K562 (cell line): ENCODE results near the gene NTN1. TPM values are rescaled to one million over a fixed set of nuclear protein-coding genes. Genes with fewer than 3 reads are reported as not detected.

Experiments used
- ATAC-seq: fragments of 200-7000 bp; cut with Tn5 transposase; 3 replicates; pipeline ENCODE4 v1.9.1; 2020; ENCODE audit warnings: moderate library complexity
- BruUV-seq: library from RNA; stranded (reverse); fragments of 400-500 nt; replicated peaks from 2 replicates; lab custom pipeline; 2021; lab: Mats Ljungman, UMichigan
- CTCF ChIA-PET: fragments of 300-600 bp; formaldehyde crosslinking; extraction: SDS; loops from one replicate; lab custom pipeline; 2021; ENCODE audit warnings: low intra/inter-chr PET ratio; lab: Yijun Ruan, JAX
- POLR2A ChIA-PET: fragments of 300-600, 350-650 bp; sonication (Branson Sonifier 250); formaldehyde crosslinking; extraction: SDS; loops from one replicate; lab custom pipeline; 2021; ENCODE audit warnings: antibody characterized with exemption, inconsistent platforms; lab: Yijun Ruan, JAX
- DNase-seq, 4 experiments: peaks; one replicate each; pipeline versions ENCODE4 v3.0.0 to v3.0.0-alpha.2; 2011 to 2018; ENCODE audit warnings: low spot score in 3 of 4, mixed read lengths in 3 of 4; ENCODE audit errors: extremely low read depth in 1 of 4
- FAIRE-seq: peaks from 2 replicates; lab custom pipeline; 2011; peaks lifted over from hg19 to GRCh38; lab: Jason Lieb, UNC
- H2AFZ ChIP-seq: 2 replicates; pipeline ENCODE4 v1.6.0; 2011; ENCODE audit warnings: low read depth, low read length, control low read depth, inconsistent platforms
- H3K27ac ChIP-seq: fragments of 200-600 bp; 3 replicates; pipeline ENCODE4 v1.8.0; 2011; ENCODE audit warnings: low read depth, mild to moderate bottlenecking, control low read depth, inconsistent platforms, low read length, moderate library complexity, mixed read lengths; ENCODE audit errors: extremely low read depth
- H3K27me3 ChIP-seq, 2 experiments: fragments of 300-600 bp in 1 of 2; 2 replicates in 1 of 2; 3 replicates in 1 of 2; pipeline versions ENCODE4 v1.6.0 to v1.8.0; 2011; ENCODE audit warnings: inconsistent platforms in 2 of 2, low read length in 2 of 2, mild to moderate bottlenecking in 1 of 2, mixed read lengths in 1 of 2, moderate library complexity in 1 of 2; ENCODE audit not compliant: control insufficient read depth in 2 of 2, insufficient read depth in 2 of 2
- H3K36me3 ChIP-seq: fragments of 300-600 bp; 3 replicates; pipeline ENCODE4 v1.8.0; 2011; ENCODE audit warnings: mild to moderate bottlenecking, low read length, inconsistent platforms; ENCODE audit not compliant: control insufficient read depth, insufficient read depth
- H3K4me1 ChIP-seq, 2 experiments: fragments of 200-600 bp in 1 of 2; replicated peaks in 1 of 2; 2 replicates in 1 of 2; 3 replicates in 1 of 2; pipeline versions ENCODE4 v1.5.1 to v1.8.0; 2011; ENCODE audit warnings: inconsistent platforms in 2 of 2, low read length in 2 of 2, mild to moderate bottlenecking in 1 of 2, mixed read lengths in 1 of 2, moderate library complexity in 1 of 2; ENCODE audit not compliant: control insufficient read depth in 2 of 2, insufficient read depth in 2 of 2
- H3K4me2 ChIP-seq: 2 replicates; pipeline ENCODE4 v1.6.1; 2011; ENCODE audit warnings: low read length, control low read depth, inconsistent platforms, mixed read lengths; ENCODE audit not compliant: insufficient read depth
- H3K4me3 ChIP-seq: fragments of 200-600 bp; sonication (generic), shearing (Covaris generic); 2 replicates; pipeline ENCODE4 v1.5.1; 2016; ENCODE audit warnings: control low read depth, inconsistent platforms
- H3K79me2 ChIP-seq: fragments of 200-600 bp; 3 replicates; pipeline ENCODE4 v1.8.0; 2011; ENCODE audit warnings: low read length, inconsistent platforms; ENCODE audit not compliant: control insufficient read depth, insufficient read depth
- H3K9ac ChIP-seq, 2 experiments: 2 replicates each; pipeline versions ENCODE4 v1.6.0 to v1.6.1; 2011; ENCODE audit warnings: low read depth in 2 of 2, low read length in 2 of 2, control low read depth in 1 of 2, inconsistent platforms in 1 of 2, mild to moderate bottlenecking in 1 of 2, mixed read lengths in 1 of 2; ENCODE audit not compliant: insufficient read depth in 1 of 2
- H3K9me1 ChIP-seq: one replicate; pipeline ENCODE4 v1.6.0; 2011; ENCODE audit warnings: inconsistent platforms, mild to moderate bottlenecking, low read length, moderate library complexity; ENCODE audit not compliant: control insufficient read depth, insufficient read depth
- H3K9me3 ChIP-seq: replicated peaks from 2 replicates; pipeline ENCODE4 v1.5.1; 2011; ENCODE audit warnings: low read depth, low read length, inconsistent platforms; ENCODE audit not compliant: control insufficient read depth, insufficient read depth
- H4K20me1 ChIP-seq: replicated peaks from 2 replicates; pipeline ENCODE4 v1.6.1; 2011; ENCODE audit warnings: low read length, inconsistent platforms, mixed read lengths; ENCODE audit not compliant: control insufficient read depth, insufficient read depth
- ASH1L ChIP-seq: fragments of 450-650 bp; IDR thresholded peaks from 2 replicates; pipeline ENCODE4 v1.6.1; 2018; ENCODE audit warnings: borderline replicate concordance, mild to moderate bottlenecking, low read depth; ENCODE audit not compliant: partially characterized antibody
- BACH1 ChIP-seq: fragments of 200-800 bp; sonication (Bioruptor generic); IDR thresholded peaks from 2 replicates; pipeline ENCODE4 v1.6.1; 2016; ENCODE audit warnings: missing genetic modification characterization, missing compliant biosample characterization
- CBX5 ChIP-seq: IDR thresholded peaks from 2 replicates; pipeline ENCODE4 v1.6.1; 2014; ENCODE audit warnings: low read depth, borderline replicate concordance
- E2F5 ChIP-seq: sonication (generic); formaldehyde crosslinking; IDR thresholded peaks from 2 replicates; pipeline ENCODE4 v1.8.0; 2022; ENCODE audit warnings: mild to moderate bottlenecking, missing genetic modification reagents
- E4F1 ChIP-seq: fragments of 250-450 bp; sonication (Bioruptor Pico); IDR thresholded peaks from 2 replicates; pipeline ENCODE4 v1.5.0; 2021; ENCODE audit warnings: mild to moderate bottlenecking, borderline replicate concordance
- ESRRA ChIP-seq: fragments of 450-650 bp; IDR thresholded peaks from 2 replicates; pipeline ENCODE4 v1.6.1; 2014; ENCODE audit warnings: low read depth, mild to moderate bottlenecking, moderate library complexity, borderline replicate concordance
- FOXK2 ChIP-seq, 2 experiments: fragments of 450-650 bp; IDR thresholded peaks in 1 of 2; conservative IDR thresholded peaks in 1 of 2; 2 replicates each; pipeline ENCODE4 v1.6.1; 2016; ENCODE audit warnings: low read depth in 2 of 2, mild to moderate bottlenecking in 1 of 2
- HDAC3 ChIP-seq: fragments of 450-650 bp; IDR thresholded peaks from 2 replicates; pipeline ENCODE4 v1.6.1; 2018; ENCODE audit warnings: borderline replicate concordance, mild to moderate bottlenecking, moderate library complexity; ENCODE audit not compliant: partially characterized antibody
- JUND ChIP-seq, 2 experiments: IDR thresholded peaks; 2 replicates in 1 of 2; 3 replicates in 1 of 2; pipeline ENCODE4 v1.6.1; 2011; ENCODE audit warnings: borderline replicate concordance in 2 of 2, low read depth in 2 of 2, low read length in 2 of 2, improper control_type of control experiment in 1 of 2, missing biosample characterization in 1 of 2, missing genetic modification characterization in 1 of 2, missing genetic modification reagents in 1 of 2
- NCOA1 ChIP-seq: fragments of 450-650 bp; IDR thresholded peaks from 2 replicates; pipeline ENCODE4 v1.6.1; 2016; ENCODE audit warnings: low read depth
- POLR2AphosphoS2 ChIP-seq: IDR thresholded peaks from 2 replicates; pipeline ENCODE4 v1.6.1; 2012; ENCODE audit warnings: low read length, improper control_type of control experiment
- SIN3B ChIP-seq: fragments of 450-650 bp; IDR thresholded peaks from 2 replicates; pipeline ENCODE4 v1.6.1; 2017; ENCODE audit warnings: low read depth, mild to moderate bottlenecking, moderate library complexity
- STAT5A ChIP-seq: IDR thresholded peaks from 2 replicates; pipeline ENCODE4 v1.6.1; 2012; ENCODE audit warnings: low read length, inconsistent platforms, borderline replicate concordance
- TCF3 ChIP-seq: sonication (generic); formaldehyde crosslinking; IDR thresholded peaks from 2 replicates; pipeline ENCODE4 v1.4.0; 2020; ENCODE audit warnings: mild to moderate bottlenecking, missing genetic modification reagents
- TRIM24 ChIP-seq, 2 experiments: fragments of 450-650 bp; IDR thresholded peaks; 2 replicates each; pipeline ENCODE4 v1.6.1; 2016
- TSC22D4 ChIP-seq: fragments of 450-650 bp; IDR thresholded peaks from 2 replicates; pipeline ENCODE4 v1.6.1; 2016; ENCODE audit warnings: missing genetic modification characterization, missing biosample characterization, control low read depth
- ZNF197 ChIP-seq: fragments of 200-800 bp; sonication (Bioruptor generic); IDR thresholded peaks from 2 replicates; pipeline ENCODE4 v1.6.1; 2016; ENCODE audit warnings: low read depth, missing genetic modification characterization, missing compliant biosample characterization
- ZNF324 ChIP-seq: fragments of 250-450 bp; sonication (Bioruptor Pico); IDR thresholded peaks from 2 replicates; pipeline ENCODE4 v1.4.0; 2020; ENCODE audit warnings: mild to moderate bottlenecking
- ZNF347 ChIP-seq: fragments of 450-650 bp; formaldehyde crosslinking; IDR thresholded peaks from 2 replicates; pipeline ENCODE4 v1.4.0; 2020; ENCODE audit warnings: low read depth, mild to moderate bottlenecking, moderate library complexity
- ZNF830 ChIP-seq: fragments of 250-450 bp; sonication (Bioruptor Pico); IDR thresholded peaks from 2 replicates; pipeline ENCODE4 v1.5.0; 2021; ENCODE audit warnings: mild to moderate bottlenecking
- WGBS: fragments of 100-300 bp; shearing (Covaris generic); methylation state at CpG from one replicate; pipeline ENCODE4 v1.1.6; 2016; ENCODE audit warnings: low coverage, mixed read lengths; ENCODE audit not compliant: insufficient coverage; ENCODE audit errors: missing lambda C conversion rate; 5-methylcytosine and 5-hydroxymethylcytosine counted together
- in situ Hi-C: fragments of 300-500 bp; cut with MboI; formaldehyde crosslinking; loops from 4 replicates; pipeline ENCODE4 v1.15.0; 2018; ENCODE audit warnings: inconsistent platforms, mixed read lengths
- intact Hi-C: fragments of 100-400 bp; cut with micrococcal nuclease; formaldehyde crosslinking; loops from 2 replicates; pipeline ENCODE4 v1.14.2; 2022
- polyA plus RNA-seq, 8 experiments: library from polyadenylated mRNA; depleted of rRNA in 4 of 8; stranded (reverse) in 5 of 8; unstranded in 3 of 8; fragments of >200 nt; fragmentation: Nextera tagmentation in 2 of 8; fragmentation: Illumina TruSeq in 1 of 8; extraction: Ambion mirVana in 2 of 8; extraction: Trizol in 1 of 8; gene quantifications; 2 replicates each; pipeline versions ENCODE4 v1.2.1 to v1.2.3, GENCODE V29; 2011 to 2014; ENCODE audit warnings: inconsistent platforms in 1 of 8, missing spikeins in 1 of 8
- total RNA-seq, 7 experiments: library from RNA; depleted of rRNA in 6 of 7; stranded (reverse); fragments of >200 nt in 6 of 7; fragmentation: Illumina TruSeq in 2 of 7; extraction: Trizol in 2 of 7; gene quantifications; 2 replicates each; pipeline versions ENCODE4 v1.2.1 to v1.2.3, GENCODE V29; 2011 to 2021; ENCODE audit warnings: low replicate concordance in 1 of 7

The NTN1 gene
- total and polyA plus RNA-seq, 9 of the 15 experiments (the other 6 are each of a cell fraction or from before 2014, with no cell fraction given): 0.02 TPM; not detected in 8

- TF ChIP-seq HDAC3: no peak
- TF ChIP-seq FOXK2 (conservative IDR thresholded peaks at IDR 0.05 in 1 of 2, IDR thresholded peaks at IDR 0.05 in 1 of 2; ENCODE audit: low read depth in 2 of 2): no peak
These were observed 1.1 kb upstream of the NTN1 start (continued) for GRCh38 chr17:9020096-9020823.

DNA sequence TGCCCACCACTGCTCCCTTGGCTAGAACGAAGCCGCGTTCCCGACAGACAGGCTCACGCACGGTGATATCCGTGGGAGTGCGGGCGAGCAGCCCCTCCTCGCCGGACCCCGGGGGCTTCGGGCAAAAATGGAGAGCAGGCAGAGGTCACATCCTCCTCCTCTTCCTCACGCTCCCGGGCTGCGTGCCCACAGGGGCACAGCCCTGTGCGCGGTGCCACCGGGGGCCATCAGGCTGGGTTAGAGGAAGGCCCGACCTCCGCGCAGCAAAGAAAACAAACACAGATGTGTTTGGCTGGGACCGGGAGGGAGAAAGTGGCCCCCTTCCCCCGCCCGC lies 519 bp upstream of the NTN1 start:
- H3K9me1 ChIP-seq: no peaks in the 10 kb centered on the region
- BruUV-seq: no TSS peak
- 30% methylated on average over 2 of the region's 25 CpGs for WGBS
- peaks cover 0 to 6% of the 10 kb centered on the region in 2 experiments; a peak in 1 of 5 replicates for H3K4me1 ChIP-seq
- no peak overlapping the region for H3K4me3 ChIP-seq
- CTCF ChIA-PET: no interaction called here
- no peaks in the 10 kb centered on the region for H3K36me3 ChIP-seq
- no peak overlapping the region for H3K9ac ChIP-seq
- in situ Hi-C loops: no loop called here
- no peak for FAIRE-seq
- TF ChIP-seq ESRRA: no peak
- TF ChIP-seq ZNF197 (CRISPR knock-in tag): no peak
- no peak for TF ChIP-seq JUND (IDR thresholded peaks at IDR 0.05; ENCODE audit: borderline replicate concordance, low read depth, low read length)
- TF ChIP-seq JUND (tag; IDR thresholded peaks at IDR 0.05; ENCODE audit: borderline replicate concordance, low read depth, low read length): no peak
- TF ChIP-seq BACH1 (tag): no peak
- no peak for TF ChIP-seq CBX5
- no peak for TF ChIP-seq E2F5 (CRISPR knock-in tag)
- TF ChIP-seq SIN3B: no peak
- TF ChIP-seq STAT5A: no peak
- TF ChIP-seq ZNF830 (CRISPR knock-in tag): no peak
- no peak for TF ChIP-seq ZNF324 (CRISPR knock-in tag)
- no peak for TF ChIP-seq E4F1
- TF ChIP-seq TRIM24 (IDR thresholded peaks at IDR 0.05): no peak
- TF ChIP-seq TSC22D4 (tag): no peak
- no peak for TF ChIP-seq TCF3 (CRISPR knock-in tag)
- no peak for TF ChIP-seq ASH1L
- no peak for TF ChIP-seq ZNF347 (CRISPR knock-in tag)
- TF ChIP-seq POLR2AphosphoS2: no peak
- TF ChIP-seq NCOA1: no peak
- no peak overlapping the region for H3K27ac ChIP-seq
- intact Hi-C loops: no loop called here
- no peaks in the 10 kb centered on the region; a peak in 2 of 5 replicates for H3K27me3 ChIP-seq
- no peak overlapping the region for H3K4me2 ChIP-seq
- H4K20me1 ChIP-seq: no peaks in the 10 kb centered on the region
- POLR2A ChIA-PET: no interaction called here
- no peak for DNase-seq
- no peak overlapping the region for H2AFZ ChIP-seq
- H3K9me3 ChIP-seq: no peaks in the 10 kb centered on the region
- no peaks in the 10 kb centered on the region for H3K79me2 ChIP-seq
- ATAC-seq: no peak
